ENCODE results near the gene ZBED4.

DNA sequence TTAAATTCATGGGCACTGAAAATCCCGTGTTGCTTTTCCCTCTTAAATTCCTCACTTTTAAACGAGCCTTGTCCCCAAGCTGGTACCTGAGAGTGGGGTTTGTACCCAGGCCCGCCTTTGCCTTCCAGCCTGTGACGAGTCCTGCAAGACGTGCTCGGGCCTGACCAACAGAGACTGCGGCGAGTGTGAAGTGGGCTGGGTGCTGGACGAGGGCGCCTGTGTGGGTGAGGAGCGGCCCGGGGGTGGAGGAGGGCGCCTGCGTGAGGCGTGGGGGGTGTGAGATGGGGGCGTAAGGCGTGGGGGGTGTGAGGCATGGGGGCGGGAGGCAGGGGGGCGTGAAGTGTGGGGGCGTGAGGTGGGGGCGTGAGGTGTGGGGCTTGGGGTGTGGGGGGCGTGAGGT, 68.8 kb downstream of the ZBED4 start:
- TF ChIP-seq, protein P1, sequence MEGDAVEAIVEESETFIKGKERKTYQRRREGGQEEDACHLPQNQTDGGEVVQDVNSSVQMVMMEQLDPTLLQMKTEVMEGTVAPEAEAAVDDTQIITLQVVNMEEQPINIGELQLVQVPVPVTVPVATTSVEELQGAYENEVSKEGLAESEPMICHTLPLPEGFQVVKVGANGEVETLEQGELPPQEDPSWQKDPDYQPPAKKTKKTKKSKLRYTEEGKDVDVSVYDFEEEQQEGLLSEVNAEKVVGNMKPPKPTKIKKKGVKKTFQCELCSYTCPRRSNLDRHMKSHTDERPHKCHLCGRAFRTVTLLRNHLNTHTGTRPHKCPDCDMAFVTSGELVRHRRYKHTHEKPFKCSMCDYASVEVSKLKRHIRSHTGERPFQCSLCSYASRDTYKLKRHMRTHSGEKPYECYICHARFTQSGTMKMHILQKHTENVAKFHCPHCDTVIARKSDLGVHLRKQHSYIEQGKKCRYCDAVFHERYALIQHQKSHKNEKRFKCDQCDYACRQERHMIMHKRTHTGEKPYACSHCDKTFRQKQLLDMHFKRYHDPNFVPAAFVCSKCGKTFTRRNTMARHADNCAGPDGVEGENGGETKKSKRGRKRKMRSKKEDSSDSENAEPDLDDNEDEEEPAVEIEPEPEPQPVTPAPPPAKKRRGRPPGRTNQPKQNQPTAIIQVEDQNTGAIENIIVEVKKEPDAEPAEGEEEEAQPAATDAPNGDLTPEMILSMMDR (IDR thresholded peaks at IDR 0.05 in 8 of 11, conservative IDR thresholded peaks at IDR 0.05 in 3 of 11): no peak
- TF ChIP-seq POLR2AphosphoS5 (IDR thresholded peaks at IDR 0.05): no peak

Measured in spleen (tissue), 7 donors.